ENCODE results near the gene GPR39. TPM values are rescaled to one million over a fixed set of nuclear protein-coding genes. Genes with fewer than 3 reads are reported as not detected.

Gene GPR39
- total RNA-seq, 2 donors from 2014 or later, result 12.3 to 14.6 TPM

- H3K4me1 ChIP-seq, result no peaks in the 10 kb centered on the region
- no peaks in the 10 kb centered on the region for H3K9me3 ChIP-seq
- H3K27ac ChIP-seq, result no peak overlapping the region
- DNase-seq, result no peak
- intact Hi-C loops (cut with DNase I), result no loop called here
- H3K27me3 ChIP-seq, result no peaks in the 10 kb centered on the region
- H3K9ac ChIP-seq (ENCODE audit: low read depth in 2 of 2, low read length in 2 of 2), result no peak overlapping the region
- H3K4me3 ChIP-seq, result no peak overlapping the region
- TF ChIP-seq CTCF (IDR thresholded peaks at IDR 0.05), result no peak
- no peaks in the 10 kb centered on the region for H3K36me3 ChIP-seq
These were observed 156.9 kb downstream of the GPR39 start for GRCh38 chr2:132573444-132574007.

- no peak for DNase-seq
- no peaks in the 10 kb centered on the region for H3K9me3 ChIP-seq
- H3K36me3 ChIP-seq, result no peaks in the 10 kb centered on the region
- no peak overlapping the region for H3K27ac ChIP-seq
- no peaks in the 10 kb centered on the region for H3K27me3 ChIP-seq
- H3K9ac ChIP-seq (ENCODE audit: low read depth in 2 of 2, low read length in 2 of 2), result no peak overlapping the region
- intact Hi-C loops (cut with DNase I), result no loop called here
- no peaks in the 10 kb centered on the region for H3K4me1 ChIP-seq
- TF ChIP-seq CTCF (IDR thresholded peaks at IDR 0.05), result no peak
- H3K4me3 ChIP-seq, result no peak overlapping the region
These were observed 161.1 kb downstream of the GPR39 start for GRCh38 chr2:132577686-132578085.

GRCh38 chr2:132581591-132581990 lies 165.0 kb downstream of the GPR39 start:
- Histone ChIP-seq H3K9me3 (no peaks in the 10 kb centered on the region), H3K36me3 (no peaks in the 10 kb centered on the region), H3K4me1 (no peaks in the 10 kb centered on the region), H3K4me3 (no peak overlapping the region), H3K27me3 (no peaks in the 10 kb centered on the region), H3K27ac (no peak overlapping the region), H3K9ac (ENCODE audit: low read depth in 2 of 2, low read length in 2 of 2) (no peak overlapping the region)
- TF ChIP-seq CTCF (IDR thresholded peaks at IDR 0.05), result no peak
- DNase-seq, result no peak
- intact Hi-C loops (cut with DNase I), result no loop called here

GRCh38 chr2:132581991-132582738 lies 165.6 kb downstream of the GPR39 start:
- DNase-seq, result peak; percentile 29

More at GRCh38 chr2:132581991-132582738, 165.6 kb downstream of the GPR39 start:
- Histone ChIP-seq H3K36me3 (no peaks in the 10 kb centered on the region), H3K9me3 (no peaks in the 10 kb centered on the region), H3K9ac (ENCODE audit: low read depth in 2 of 2, low read length in 2 of 2) (no peak overlapping the region), H3K27ac (no peak overlapping the region), H3K4me1 (no peaks in the 10 kb centered on the region), H3K27me3 (no peaks in the 10 kb centered on the region), H3K4me3 (no peak overlapping the region)
- intact Hi-C loops (cut with DNase I), result no loop called here
- no peak for TF ChIP-seq CTCF (IDR thresholded peaks at IDR 0.05)

All from colonic mucosa (tissue), 4 donors.